22Rv1 (cell line): ENCODE measurements around the gene MRE11.

Experiments used
- H3K27ac ChIP-seq: fragments of 450-650 bp; 2 replicates; pipeline ENCODE4 v1.5.1; 2017
- CTCF ChIP-seq: fragments of 450-650 bp; IDR thresholded peaks from 2 replicates; pipeline ENCODE4 v1.5.1; 2017; ENCODE audit warnings: mild to moderate bottlenecking
- ZFX ChIP-seq: fragments of 450-650 bp; IDR thresholded peaks from 2 replicates; pipeline ENCODE4 v1.6.1; 2017; ENCODE audit warnings: antibody characterized with exemption, borderline replicate concordance

Gene MRE11

GRCh38 chr11:94504689-94505293 is 11.1 kb upstream of the MRE11 start:
- no peak overlapping the region for H3K27ac ChIP-seq
- no peak for TF ChIP-seq ZFX
- TF ChIP-seq CTCF, result peak; percentile 81

GRCh38 chr11:94501522-94501921 is 7.9 kb upstream of the MRE11 start:
- TF ChIP-seq CTCF, result no peak
- TF ChIP-seq ZFX, result no peak
- H3K27ac ChIP-seq, result no peak overlapping the region

GRCh38 chr11:94500181-94500580 is 6.5 kb upstream of the MRE11 start:
- TF ChIP-seq ZFX (no peak), CTCF (no peak)
- no peak overlapping the region for H3K27ac ChIP-seq

- no peak for TF ChIP-seq CTCF
- no peak for TF ChIP-seq ZFX
- H3K27ac ChIP-seq, result peak overlapping the region; percentile 81
These were observed 559 bp upstream of the MRE11 start for GRCh38 chr11:94494126-94494680.

GRCh38 chr11:94486068-94486467 is 7.6 kb downstream of the MRE11 start:
- no peak for TF ChIP-seq ZFX
- TF ChIP-seq CTCF, result no peak
- H3K27ac ChIP-seq, result no peak overlapping the region

GRCh38 chr11:94481342-94481741 is 12.3 kb downstream of the MRE11 start:
- no peak overlapping the region for H3K27ac ChIP-seq
- no peak for TF ChIP-seq ZFX
- no peak for TF ChIP-seq CTCF

- no peak overlapping the region for H3K27ac ChIP-seq
- TF ChIP-seq ZFX (no peak), CTCF (no peak)
These were observed 16.0 kb downstream of the MRE11 start for GRCh38 chr11:94477624-94478023.
